Skeletal muscle satellite cell (primary cell): Measurements from ENCODE around the gene ELFN1.

Experiments
- H3K27me3 ChIP-seq: 2 replicates; pipeline ENCODE4 v1.7.0; 2013; ENCODE audit warnings: low read length; ENCODE audit not compliant: control insufficient read depth, insufficient read depth
- H3K36me3 ChIP-seq: 2 replicates; pipeline ENCODE4 v1.7.0; 2013; ENCODE audit warnings: mild to moderate bottlenecking, control low read depth, low read length; ENCODE audit not compliant: insufficient read depth
- H3K4me1 ChIP-seq: 2 replicates; pipeline ENCODE4 v1.7.0; 2013; ENCODE audit warnings: low read length; ENCODE audit not compliant: control insufficient read depth, insufficient read depth
- H3K4me2 ChIP-seq: 2 replicates; pipeline ENCODE4 v1.7.0; 2013; ENCODE audit warnings: mild to moderate bottlenecking, low read length
- H3K4me3 ChIP-seq: 2 replicates; pipeline ENCODE4 v1.7.0; 2013; ENCODE audit warnings: low read length
- H3K9ac ChIP-seq: 2 replicates; pipeline ENCODE4 v1.7.0; 2013; ENCODE audit warnings: mild to moderate bottlenecking, low read depth, low read length, moderate library complexity
- H3K9me3 ChIP-seq: replicated peaks from 2 replicates; pipeline ENCODE4 v1.7.0; 2013; ENCODE audit warnings: mild to moderate bottlenecking, control low read depth, low read length

Gene ELFN1

GRCh38 chr7:1745576-1746490, 75.8 kb downstream of the ELFN1 start:
- Histone ChIP-seq H3K9me3 (no peaks in the 10 kb centered on the region), H3K27me3 (peaks cover 34% of the 10 kb centered on the region), H3K9ac (no peak overlapping the region), H3K36me3 (no peaks in the 10 kb centered on the region), H3K4me3 (no peak overlapping the region), H3K4me1 (no peaks in the 10 kb centered on the region), H3K4me2 (no peak overlapping the region)

DNA sequence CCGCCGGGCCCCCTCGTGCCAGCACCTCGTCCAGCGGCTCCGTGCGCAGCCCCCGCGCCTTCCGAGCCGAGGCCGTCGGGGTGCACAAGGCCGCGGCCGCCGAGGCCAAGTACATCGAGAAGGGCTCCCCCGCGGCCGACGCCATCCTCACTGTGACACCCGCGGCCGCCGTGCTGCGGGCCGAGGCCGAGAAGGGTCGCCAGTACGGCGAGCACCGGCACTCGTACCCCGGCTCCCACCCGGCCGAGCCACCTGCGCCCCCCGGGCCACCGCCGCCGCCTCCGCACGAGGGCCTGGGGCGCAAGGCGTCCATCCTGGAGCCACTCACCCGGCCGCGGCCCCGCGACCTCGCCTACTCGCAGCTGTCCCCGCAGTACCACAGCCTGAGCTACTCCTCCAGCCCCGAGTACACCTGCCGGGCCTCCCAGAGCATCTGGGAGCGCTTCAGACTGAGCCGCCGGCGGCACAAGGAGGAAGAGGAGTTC, 76.5 kb downstream of the ELFN1 start:
- peaks cover 41% of the 10 kb centered on the region for H3K27me3 ChIP-seq
- no peaks in the 10 kb centered on the region for H3K9me3 ChIP-seq
- no peak overlapping the region for H3K4me2 ChIP-seq
- no peak overlapping the region for H3K4me3 ChIP-seq
- no peak overlapping the region for H3K9ac ChIP-seq
- no peaks in the 10 kb centered on the region for H3K36me3 ChIP-seq
- H3K4me1 ChIP-seq: no peaks in the 10 kb centered on the region

DNA sequence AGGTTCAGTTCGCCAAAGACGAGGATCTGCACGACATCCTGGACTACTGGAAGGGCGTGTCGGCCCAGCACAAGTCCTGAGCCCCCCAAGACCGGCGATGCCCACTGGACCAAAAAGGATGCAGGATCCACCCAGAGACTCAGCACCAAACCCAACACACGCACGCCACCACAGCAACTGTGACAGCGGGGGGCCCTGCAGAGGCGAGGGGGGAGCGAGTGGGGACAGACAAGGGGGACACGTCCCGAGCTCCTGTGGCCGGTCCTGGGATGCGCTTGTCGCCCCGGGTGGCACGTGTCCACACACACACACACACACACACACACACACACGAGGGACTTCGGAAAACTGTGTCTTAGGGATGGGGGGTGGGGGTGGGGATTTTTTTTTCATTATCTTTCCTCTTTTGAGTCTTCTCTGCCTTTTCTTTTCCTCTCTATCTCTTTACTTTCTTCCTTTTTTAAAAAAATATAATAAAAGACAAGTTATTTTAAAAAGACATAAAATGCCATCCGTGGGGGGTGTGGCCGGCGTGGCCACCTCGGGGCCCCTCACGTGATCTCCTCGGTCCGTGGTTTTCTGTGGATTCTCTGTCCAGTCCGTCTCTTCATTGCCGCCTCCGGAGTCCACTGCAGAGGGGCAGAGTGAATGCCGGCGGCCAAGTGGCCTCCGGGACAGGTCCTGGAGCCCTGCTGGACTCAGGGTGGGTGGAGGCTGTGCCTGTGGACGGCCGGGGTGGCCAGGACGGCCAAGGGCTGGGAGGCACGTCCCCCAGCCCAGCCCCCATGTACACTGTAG, 77.1 kb downstream of the ELFN1 start:
- Histone ChIP-seq H3K4me1 (no peaks in the 10 kb centered on the region), H3K4me3 (no peak overlapping the region), H3K9ac (no peak overlapping the region), H3K27me3 (peaks cover 41% of the 10 kb centered on the region), H3K4me2 (no peak overlapping the region), H3K36me3 (no peaks in the 10 kb centered on the region), H3K9me3 (no peaks in the 10 kb centered on the region)

DNA sequence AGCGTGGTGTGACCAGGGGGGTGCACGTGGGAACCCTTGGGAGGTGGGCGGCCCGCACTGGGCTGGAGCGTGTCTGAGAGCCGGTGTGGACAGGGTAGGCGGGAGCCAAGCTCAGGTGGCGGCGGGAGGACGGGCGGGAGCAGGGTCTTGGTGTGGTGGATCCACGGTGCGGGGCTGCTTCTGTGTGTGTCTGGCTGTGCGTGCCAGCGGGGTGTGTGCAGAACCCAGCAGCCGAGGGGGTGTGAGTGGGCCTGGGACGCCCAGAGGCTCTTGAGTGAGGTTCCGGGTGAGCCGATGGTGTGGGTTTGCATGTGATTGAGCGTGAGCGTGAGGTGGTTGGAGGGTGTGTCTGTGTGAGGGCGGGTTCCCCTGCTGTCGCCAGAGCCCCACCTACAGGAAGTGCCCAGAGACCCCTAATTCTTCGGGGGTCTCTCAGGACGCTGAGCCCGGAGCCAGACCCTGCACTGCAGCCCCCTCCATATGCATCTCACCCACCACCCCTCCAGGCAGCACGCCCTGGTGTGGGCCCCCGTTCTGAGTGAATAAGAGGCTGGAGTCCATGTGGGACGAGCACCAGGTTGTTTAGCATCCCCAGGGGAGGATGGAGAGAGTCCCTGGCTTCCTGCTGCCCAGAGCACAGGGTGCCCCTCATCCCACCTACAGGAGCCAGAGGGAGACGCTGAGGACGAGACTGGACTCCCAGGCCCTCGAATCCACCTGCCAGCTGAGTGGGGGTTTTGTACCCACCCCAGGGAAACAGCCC, 78.2 kb downstream of the ELFN1 start:
- no peak overlapping the region for H3K4me3 ChIP-seq

DNA sequence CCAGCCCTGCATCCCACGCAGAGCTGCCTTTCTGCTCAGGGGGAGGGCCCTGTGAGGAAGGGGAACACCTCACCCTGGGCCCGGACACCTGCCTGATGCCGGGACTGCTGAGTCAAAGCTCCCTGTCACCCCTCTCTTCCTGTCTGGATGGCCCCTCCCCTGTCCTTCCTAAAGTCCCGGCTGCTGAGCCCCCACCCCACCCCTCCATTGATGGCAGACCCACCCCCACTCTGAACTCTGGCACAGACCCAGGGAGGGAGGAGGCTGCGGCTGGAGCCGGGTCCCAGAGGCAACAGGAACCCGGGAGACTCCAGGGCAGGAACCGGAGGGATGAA, 78.7 kb downstream of the ELFN1 start:
- Histone ChIP-seq H3K4me1 (no peaks in the 10 kb centered on the region), H3K9ac (no peak overlapping the region), H3K36me3 (no peaks in the 10 kb centered on the region), H3K27me3 (peaks cover 41% of the 10 kb centered on the region), H3K9me3 (no peaks in the 10 kb centered on the region), H3K4me3 (no peak overlapping the region), H3K4me2 (no peak overlapping the region)

More for the DNA sequence above, 78.2 kb downstream of the ELFN1 start:
- H3K4me2 ChIP-seq: no peak overlapping the region
- H3K9ac ChIP-seq: no peak overlapping the region
- H3K36me3 ChIP-seq: no peaks in the 10 kb centered on the region
- H3K27me3 ChIP-seq: peaks cover 44% of the 10 kb centered on the region
- H3K4me1 ChIP-seq: no peaks in the 10 kb centered on the region
- H3K9me3 ChIP-seq: no peaks in the 10 kb centered on the region

DNA sequence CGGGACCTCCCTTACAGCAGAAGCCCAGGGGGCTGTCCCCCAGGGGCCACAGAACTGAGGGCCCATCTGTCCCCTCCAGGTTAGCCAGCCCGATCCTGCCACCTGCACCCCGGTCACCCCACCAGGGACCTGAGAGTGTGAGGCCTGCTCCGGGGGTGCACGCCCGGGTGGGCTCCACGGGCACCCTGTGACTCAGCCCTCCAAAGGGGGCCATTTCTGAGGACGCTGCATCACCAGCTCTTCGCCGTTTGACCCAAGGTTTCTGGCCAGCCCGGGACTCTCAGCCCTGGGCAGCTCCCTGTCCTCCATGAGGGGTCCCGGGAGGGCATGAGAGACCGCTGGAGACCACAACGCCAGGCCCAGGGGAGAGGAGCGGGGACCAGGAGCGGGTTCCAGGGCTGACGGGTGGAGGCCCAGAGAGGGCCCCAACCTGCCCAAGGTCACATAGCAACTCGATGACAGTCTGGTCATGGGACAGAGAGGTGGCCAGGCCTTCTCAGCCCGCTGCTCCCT, 79.3 kb downstream of the ELFN1 start:
- no peak overlapping the region for H3K4me3 ChIP-seq
- H3K4me1 ChIP-seq: no peaks in the 10 kb centered on the region

DNA sequence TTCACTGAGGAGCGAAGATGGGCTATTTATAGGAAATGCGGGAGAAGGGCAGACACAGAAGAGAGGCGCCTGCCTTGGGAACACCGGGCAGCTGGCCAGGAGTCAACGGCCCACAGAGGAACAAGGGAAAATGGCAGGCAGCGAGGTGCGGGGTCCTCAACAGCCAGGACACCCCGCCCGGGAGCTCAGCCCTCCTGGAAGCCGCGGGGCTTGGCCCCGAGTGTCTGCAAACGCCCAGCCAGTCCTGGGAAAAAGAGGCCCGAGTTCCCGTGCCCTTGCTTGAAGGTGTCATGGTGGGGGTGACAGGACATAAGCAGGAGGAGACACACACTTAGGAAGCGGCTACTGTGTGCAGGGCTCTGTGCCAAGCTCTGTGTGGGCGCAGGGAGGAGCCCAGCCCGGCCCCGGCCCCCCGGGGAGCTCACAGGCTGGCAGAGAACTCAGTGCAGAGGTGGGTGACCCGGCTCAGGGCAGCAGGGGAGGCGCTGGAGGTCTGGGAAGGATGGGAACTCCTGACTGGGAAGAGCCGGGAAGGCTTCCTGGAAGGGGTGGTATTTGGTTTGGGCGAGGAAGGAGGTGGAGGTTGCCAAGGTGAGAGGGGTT, 79.9 kb downstream of the ELFN1 start:
- H3K9ac ChIP-seq: no peak overlapping the region
- no peaks in the 10 kb centered on the region for H3K4me1 ChIP-seq
- peaks cover 50% of the 10 kb centered on the region for H3K27me3 ChIP-seq
- no peaks in the 10 kb centered on the region for H3K36me3 ChIP-seq
- no peak overlapping the region for H3K4me3 ChIP-seq
- H3K9me3 ChIP-seq: no peaks in the 10 kb centered on the region
- no peak overlapping the region for H3K4me2 ChIP-seq

More for the DNA sequence above, 79.3 kb downstream of the ELFN1 start:
- Histone ChIP-seq H3K4me2 (no peak overlapping the region), H3K9ac (no peak overlapping the region), H3K36me3 (no peaks in the 10 kb centered on the region), H3K9me3 (no peaks in the 10 kb centered on the region), H3K27me3 (peaks cover 47% of the 10 kb centered on the region)

- no peak overlapping the region for H3K9ac ChIP-seq
Observed at GRCh38 chr7:1750541-1751021, 80.5 kb downstream of the ELFN1 start.

DNA sequence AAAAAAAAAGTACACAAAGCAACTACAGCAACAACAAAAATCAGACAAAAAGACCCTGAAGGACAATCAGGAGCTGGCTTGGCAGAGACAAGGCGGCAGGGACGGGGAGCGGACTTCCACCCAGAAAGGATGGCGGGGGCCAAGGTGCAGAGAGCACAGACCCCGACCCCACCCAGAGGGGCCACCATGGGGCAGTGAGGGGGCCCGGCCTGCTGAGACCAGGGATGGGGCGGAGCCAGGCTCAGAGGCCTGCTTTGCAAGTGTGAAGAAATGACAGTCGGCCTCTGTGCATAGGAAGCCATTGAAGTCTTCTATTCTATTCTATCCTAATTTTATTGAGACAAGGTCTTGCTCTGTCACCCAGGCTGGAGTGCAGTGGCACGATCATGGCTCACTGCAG, 82.0 kb downstream of the ELFN1 start:
- Histone ChIP-seq H3K36me3 (no peaks in the 10 kb centered on the region), H3K4me2 (no peak overlapping the region), H3K4me1 (no peaks in the 10 kb centered on the region), H3K27me3 (peaks cover 67% of the 10 kb centered on the region), H3K4me3 (no peak overlapping the region), H3K9me3 (no peaks in the 10 kb centered on the region), H3K9ac (no peak overlapping the region)

More at GRCh38 chr7:1750541-1751021, 80.5 kb downstream of the ELFN1 start:
- no peaks in the 10 kb centered on the region for H3K36me3 ChIP-seq
- no peak overlapping the region for H3K4me2 ChIP-seq
- H3K4me3 ChIP-seq: no peak overlapping the region
- H3K27me3 ChIP-seq: peaks cover 55% of the 10 kb centered on the region
- no peaks in the 10 kb centered on the region for H3K4me1 ChIP-seq
- H3K9me3 ChIP-seq: no peaks in the 10 kb centered on the region

GRCh38 chr7:1752771-1753563, 82.9 kb downstream of the ELFN1 start:
- Histone ChIP-seq H3K4me2 (no peak overlapping the region), H3K9me3 (no peaks in the 10 kb centered on the region), H3K9ac (no peak overlapping the region), H3K4me3 (no peak overlapping the region), H3K27me3 (peaks cover 76% of the 10 kb centered on the region), H3K4me1 (no peaks in the 10 kb centered on the region), H3K36me3 (no peaks in the 10 kb centered on the region)
